Astrocyte (in vitro differentiated cells and primary cell): ENCODE results near the gene CNTRL. TPM values are rescaled to one million over a fixed set of nuclear protein-coding genes. Genes with fewer than 3 reads are reported as not detected.

Source experiments
- DNase-seq: peaks from one replicate; pipeline ENCODE4 v3.0.0-alpha.2; 2010; ENCODE audit warnings: low read depth
- FAIRE-seq: peaks from 2 replicates; lab custom pipeline; 2011; peaks lifted over from hg19 to GRCh38; lab: Jason Lieb, UNC
- H2AFZ ChIP-seq: 2 replicates; pipeline ENCODE4 v1.6.0; 2012; ENCODE audit warnings: low read depth, low read length, inconsistent platforms
- H3K27ac ChIP-seq: 2 replicates; pipeline ENCODE4 v1.5.1; 2011; ENCODE audit warnings: low read depth, low read length, inconsistent platforms
- H3K27me3 ChIP-seq: 2 replicates; pipeline ENCODE4 v1.6.0; 2011; ENCODE audit warnings: low read length, inconsistent platforms; ENCODE audit not compliant: insufficient read depth
- H3K36me3 ChIP-seq: 2 replicates; pipeline ENCODE4 v1.5.1; 2011; ENCODE audit warnings: low read length, inconsistent platforms; ENCODE audit not compliant: insufficient read depth
- H3K4me1 ChIP-seq: 2 replicates; pipeline ENCODE4 v1.5.1; 2011; ENCODE audit warnings: low read length, inconsistent platforms; ENCODE audit not compliant: insufficient read depth
- H3K4me2 ChIP-seq: 2 replicates; pipeline ENCODE4 v1.6.0; 2012; ENCODE audit warnings: low read length, inconsistent platforms
- H3K4me3 ChIP-seq: 2 replicates; pipeline ENCODE4 v1.5.1; 2011; ENCODE audit warnings: low read depth, mild to moderate bottlenecking, low read length, inconsistent platforms; ENCODE audit not compliant: insufficient read depth
- H3K79me2 ChIP-seq: 2 replicates; pipeline ENCODE4 v1.6.0; 2012; ENCODE audit warnings: mild to moderate bottlenecking, low read length, inconsistent platforms; ENCODE audit not compliant: insufficient read depth
- H3K9ac ChIP-seq: 2 replicates; pipeline ENCODE4 v1.6.0; 2012; ENCODE audit warnings: mild to moderate bottlenecking, low read length, inconsistent platforms
- H3K9me3 ChIP-seq: 2 replicates; pipeline ENCODE4 v1.5.1; 2012; ENCODE audit warnings: low read depth, mild to moderate bottlenecking, low read length, inconsistent platforms; ENCODE audit not compliant: insufficient read depth
- H4K20me1 ChIP-seq: 2 replicates; pipeline ENCODE4 v1.6.0; 2012; ENCODE audit warnings: low read length, inconsistent platforms; ENCODE audit not compliant: insufficient read depth
- H3K27ac Mint-ChIP-seq: one replicate; pipeline ENCODE4 v1.8.0; 2021; ENCODE audit warnings: mild to moderate bottlenecking, mixed read lengths; ENCODE audit not compliant: unreplicated experiment
- H3K27me3 Mint-ChIP-seq: one replicate; pipeline ENCODE4 v1.8.0; 2021; ENCODE audit warnings: low read depth, mixed read lengths; ENCODE audit not compliant: unreplicated experiment
- H3K36me3 Mint-ChIP-seq: one replicate; pipeline ENCODE4 v1.8.0; 2021; ENCODE audit warnings: low read depth, mixed read lengths; ENCODE audit not compliant: unreplicated experiment
- H3K4me1 Mint-ChIP-seq: one replicate; pipeline ENCODE4 v1.8.0; 2021; ENCODE audit warnings: low read depth, mixed read lengths; ENCODE audit not compliant: unreplicated experiment
- H3K4me3 Mint-ChIP-seq: one replicate; pipeline ENCODE4 v1.8.0; 2021; ENCODE audit warnings: mild to moderate bottlenecking, moderate library complexity, mixed read lengths; ENCODE audit not compliant: unreplicated experiment
- H3K9me3 Mint-ChIP-seq: one replicate; pipeline ENCODE4 v1.8.0; 2021; ENCODE audit warnings: mild to moderate bottlenecking, mixed read lengths; ENCODE audit not compliant: unreplicated experiment
- CTCF ChIP-seq: IDR thresholded peaks from 2 replicates; pipeline ENCODE4 v1.5.1; 2011; ENCODE audit warnings: low read depth, mild to moderate bottlenecking, inconsistent platforms, low read length, moderate library complexity; ENCODE audit not compliant: insufficient read depth
- EZH2 ChIP-seq: IDR thresholded peaks from 2 replicates; pipeline ENCODE4 v1.6.1; 2012; ENCODE audit warnings: mild to moderate bottlenecking, low read length, inconsistent platforms; ENCODE audit not compliant: insufficient read depth
- total RNA-seq: library from RNA; stranded (reverse); gene quantifications from 2 replicates; pipeline ENCODE4 v1.2.1, GENCODE V29; 2021

CNTRL gene
- total RNA-seq, 1 donor from 2014 or later = 4.4 TPM

- Mint-ChIP-seq H3K4me3 (no peak overlapping the region), H3K4me1 (no peaks in the 10 kb centered on the region), H3K27me3 (no peaks in the 10 kb centered on the region), H3K9me3 (no peaks in the 10 kb centered on the region), H3K36me3 (peaks cover 21% of the 10 kb centered on the region), H3K27ac (no peak overlapping the region)
- Histone ChIP-seq H3K79me2 (no peaks in the 10 kb centered on the region), H3K9me3 (no peaks in the 10 kb centered on the region), H3K36me3 (peaks cover 37% of the 10 kb centered on the region), H3K9ac (no peak overlapping the region), H4K20me1 (no peaks in the 10 kb centered on the region), H3K4me3 (no peak overlapping the region), H3K4me2 (no peak overlapping the region), H3K4me1 (no peaks in the 10 kb centered on the region), H3K27ac (no peak overlapping the region), H3K27me3 (no peaks in the 10 kb centered on the region), H2AFZ (no peak overlapping the region)
- no peak for TF ChIP-seq EZH2
- no peak for TF ChIP-seq CTCF
- no peak for DNase-seq
- no peak for FAIRE-seq
These were observed 69.0 kb downstream of the CNTRL start for GRCh38 chr9:121143771-121144170.

- Mint-ChIP-seq H3K27me3 (no peaks in the 10 kb centered on the region), H3K4me1 (no peaks in the 10 kb centered on the region), H3K9me3 (no peaks in the 10 kb centered on the region), H3K36me3 (peaks cover 21% of the 10 kb centered on the region), H3K27ac (no peak overlapping the region), H3K4me3 (no peak overlapping the region)
- H3K4me2 ChIP-seq = no peak overlapping the region
- no peaks in the 10 kb centered on the region for H4K20me1 ChIP-seq
- no peaks in the 10 kb centered on the region for H3K27me3 ChIP-seq
- H3K9me3 ChIP-seq = no peaks in the 10 kb centered on the region
- H3K27ac ChIP-seq = no peak overlapping the region
- H3K9ac ChIP-seq = no peak overlapping the region
- DNase-seq = no peak
- H3K4me1 ChIP-seq = no peaks in the 10 kb centered on the region
- H3K36me3 ChIP-seq = peaks cover 41% of the 10 kb centered on the region
- no peak overlapping the region for H2AFZ ChIP-seq
- no peak for FAIRE-seq
- TF ChIP-seq CTCF (no peak), EZH2 (no peak)
- no peak overlapping the region for H3K4me3 ChIP-seq
- H3K79me2 ChIP-seq = no peaks in the 10 kb centered on the region
These were observed 69.7 kb downstream of the CNTRL start for GRCh38 chr9:121144482-121144881.

DNA sequence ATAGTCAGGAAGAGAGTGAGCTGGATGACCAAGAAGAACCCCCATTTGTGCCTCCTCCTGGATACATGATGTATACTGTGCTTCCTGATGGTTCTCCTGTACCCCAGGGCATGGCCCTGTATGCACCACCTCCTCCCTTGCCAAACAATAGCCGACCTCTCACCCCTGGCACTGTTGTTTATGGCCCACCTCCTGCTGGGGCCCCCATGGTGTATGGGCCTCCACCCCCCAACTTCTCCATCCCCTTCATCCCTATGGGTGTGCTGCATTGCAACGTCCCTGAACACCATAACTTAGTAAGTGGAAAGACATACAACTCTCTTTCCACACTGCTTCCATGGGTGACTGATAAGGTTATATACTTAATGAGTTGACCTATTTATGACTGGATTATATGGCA, 75.4 kb downstream of the CNTRL start:
- Histone ChIP-seq H3K9ac (no peak overlapping the region), H3K4me2 (no peak overlapping the region), H3K79me2 (no peaks in the 10 kb centered on the region), H3K9me3 (no peaks in the 10 kb centered on the region), H3K27me3 (no peaks in the 10 kb centered on the region), H2AFZ (no peak overlapping the region), H3K27ac (no peak overlapping the region), H3K4me1 (peaks cover 5% of the 10 kb centered on the region), H3K36me3 (peaks cover 16% of the 10 kb centered on the region), H4K20me1 (no peaks in the 10 kb centered on the region), H3K4me3 (no peak overlapping the region)
- no peak for TF ChIP-seq EZH2
- FAIRE-seq (no peak), DNase-seq (no peak)
- Mint-ChIP-seq H3K9me3 (no peaks in the 10 kb centered on the region), H3K27ac (no peak overlapping the region), H3K36me3 (peaks cover 13% of the 10 kb centered on the region), H3K4me3 (no peak overlapping the region), H3K4me1 (peaks cover 12% of the 10 kb centered on the region), H3K27me3 (no peaks in the 10 kb centered on the region)
